Activated CD4-positive, CD25-positive, alpha-beta regulatory T cell treated with anti-CD3 and anti-CD28 coated beads, Interleukin-2, amount 50 U/mL, for 24 hours (primary cell): ENCODE data around the gene FNDC3B.

Source experiments
- ATAC-seq, 2 donors: fragments of 150-1000 bp; cut with Tn5 transposase; one replicate each; pipeline ENCODE4 v1.10.0; 2021; ENCODE audit warnings: mild to moderate bottlenecking in 1 of 2, moderate library complexity in 1 of 2

The FNDC3B gene

DNA sequence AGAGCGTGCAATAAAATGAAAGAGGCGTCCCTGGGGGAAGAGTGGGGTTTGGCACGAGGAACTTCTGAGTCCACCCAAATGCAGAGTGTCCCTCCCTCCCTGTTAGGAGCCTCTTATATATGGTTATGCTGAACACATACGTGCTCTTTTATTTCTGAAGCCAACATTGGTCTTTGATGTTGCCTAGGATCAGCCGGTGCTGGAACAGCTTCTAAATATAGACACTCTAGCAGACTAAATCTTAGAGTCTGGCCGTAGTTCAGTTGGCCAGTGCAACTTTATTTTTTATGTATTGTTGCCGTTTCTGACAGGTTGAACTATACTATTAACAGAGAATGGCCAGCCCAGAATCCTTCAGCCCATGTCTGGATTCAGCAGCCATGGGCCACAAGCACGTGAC, 280.2 kb downstream of the FNDC3B start:
- no peak for ATAC-seq

- no peak for ATAC-seq
Observed at GRCh38 chr3:172320468-172320867, 281.1 kb downstream of the FNDC3B start.

- no peak for ATAC-seq
Observed at GRCh38 chr3:172321035-172321434, 281.7 kb downstream of the FNDC3B start.

DNA sequence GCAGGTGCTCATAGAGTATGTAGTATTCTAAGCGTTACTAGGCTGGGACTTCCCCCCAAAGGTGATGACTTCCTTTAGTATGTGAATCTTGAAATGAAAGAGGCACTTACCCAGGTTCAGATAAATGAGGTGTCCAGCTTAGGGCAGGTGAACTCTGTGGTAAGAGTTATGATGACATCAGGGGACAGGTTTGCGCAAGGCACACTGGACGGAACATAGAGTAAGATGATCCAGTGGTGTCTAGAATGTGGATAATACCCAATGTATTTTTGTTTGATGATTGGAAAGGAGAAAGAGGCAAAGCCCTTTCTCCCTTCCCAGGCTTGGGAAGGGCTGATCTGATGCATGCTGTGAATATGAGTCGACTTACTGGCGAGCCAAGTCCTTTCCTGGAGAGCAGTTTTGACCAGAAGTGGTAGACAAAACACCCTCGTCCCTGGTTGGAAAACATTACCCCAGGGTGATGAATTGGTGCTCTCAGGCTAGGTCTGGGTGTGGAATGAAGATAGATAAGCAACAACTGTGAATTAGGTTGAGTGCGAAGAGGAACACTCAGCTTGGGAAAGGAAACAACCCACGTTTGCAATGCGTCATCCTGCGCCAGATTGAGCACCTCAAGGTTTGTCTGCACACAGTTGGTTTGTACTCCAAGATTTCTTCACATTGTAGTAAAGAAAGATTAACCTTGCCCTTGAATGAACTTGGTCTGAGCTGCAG, 284.7 kb downstream of the FNDC3B start:
- peak in 1 of 2 donors; percentile 45 for ATAC-seq

DNA sequence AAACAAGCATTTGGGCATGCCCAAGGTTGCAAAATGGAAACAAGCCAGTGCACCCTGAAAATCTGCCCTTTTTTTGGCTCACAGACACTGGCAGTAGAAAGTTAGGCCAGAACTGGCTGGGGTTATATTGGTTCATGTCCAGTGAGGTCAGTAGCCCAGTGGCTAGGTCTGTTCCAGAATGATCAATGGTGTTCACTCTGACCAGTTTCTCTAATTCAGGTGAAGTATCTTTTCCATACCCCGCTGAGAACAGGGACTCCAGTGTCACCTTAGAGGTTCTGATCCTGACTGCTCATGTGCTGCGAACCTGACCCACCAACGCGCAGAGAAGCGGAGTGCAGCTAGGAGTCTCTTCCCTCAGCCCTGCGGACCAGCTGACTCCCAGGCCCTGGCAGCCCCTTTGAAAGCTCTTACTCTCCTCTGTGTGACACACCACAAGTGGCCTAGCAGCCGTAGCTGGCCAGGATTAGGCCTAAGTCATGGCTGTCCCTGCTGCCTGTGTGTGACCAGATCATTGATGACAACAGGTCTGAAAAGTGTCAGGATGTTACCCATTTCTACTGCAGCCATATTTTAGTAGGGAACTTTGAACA, 285.3 kb downstream of the FNDC3B start:
- no peak for ATAC-seq

GRCh38 chr3:172325461-172325860, 286.1 kb downstream of the FNDC3B start:
- no peak for ATAC-seq

DNA sequence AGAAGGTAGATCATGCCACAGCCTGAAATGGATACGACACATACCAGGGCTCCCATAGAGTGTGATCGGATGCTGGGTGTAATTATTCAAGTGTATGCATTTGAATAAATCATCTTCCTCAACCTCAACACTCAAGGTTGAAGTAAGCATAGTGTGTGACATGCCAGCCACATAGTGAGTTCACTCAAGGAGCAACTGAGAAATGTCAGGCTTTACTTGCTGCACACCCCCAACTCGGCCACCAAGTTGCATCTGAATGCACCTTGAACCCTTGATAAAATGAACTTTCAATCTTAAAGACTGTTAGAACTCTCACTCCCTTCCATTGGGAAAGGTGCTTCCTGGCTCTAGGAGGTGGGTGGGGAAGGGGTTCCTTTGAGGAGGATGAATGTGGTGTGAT, 287.6 kb downstream of the FNDC3B start:
- no peak for ATAC-seq

GRCh38 chr3:172328282-172328681, 288.9 kb downstream of the FNDC3B start:
- no peak for ATAC-seq

GRCh38 chr3:172329070-172329469, 289.7 kb downstream of the FNDC3B start:
- no peak for ATAC-seq

GRCh38 chr3:172330413-172330812, 291.0 kb downstream of the FNDC3B start:
- ATAC-seq: no peak

GRCh38 chr3:172332256-172333041, 293.1 kb downstream of the FNDC3B start:
- ATAC-seq: peak; percentile 64 to 68

DNA sequence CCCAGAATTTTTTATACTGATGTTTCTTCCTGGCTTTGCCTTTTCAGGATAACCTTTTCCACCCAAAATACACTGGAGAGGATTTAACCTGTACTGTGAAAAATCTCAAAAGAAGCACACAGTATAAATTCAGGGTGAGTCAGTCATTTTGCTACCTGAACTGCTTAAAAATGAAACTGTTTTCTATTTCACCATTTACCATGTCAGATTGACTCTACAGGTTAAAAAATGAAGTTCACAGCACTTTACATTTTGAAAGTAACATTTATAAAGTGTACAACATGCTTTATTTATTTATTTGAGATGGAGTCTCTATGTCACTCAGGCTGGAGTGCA, 293.6 kb downstream of the FNDC3B start:
- ATAC-seq: no peak

DNA sequence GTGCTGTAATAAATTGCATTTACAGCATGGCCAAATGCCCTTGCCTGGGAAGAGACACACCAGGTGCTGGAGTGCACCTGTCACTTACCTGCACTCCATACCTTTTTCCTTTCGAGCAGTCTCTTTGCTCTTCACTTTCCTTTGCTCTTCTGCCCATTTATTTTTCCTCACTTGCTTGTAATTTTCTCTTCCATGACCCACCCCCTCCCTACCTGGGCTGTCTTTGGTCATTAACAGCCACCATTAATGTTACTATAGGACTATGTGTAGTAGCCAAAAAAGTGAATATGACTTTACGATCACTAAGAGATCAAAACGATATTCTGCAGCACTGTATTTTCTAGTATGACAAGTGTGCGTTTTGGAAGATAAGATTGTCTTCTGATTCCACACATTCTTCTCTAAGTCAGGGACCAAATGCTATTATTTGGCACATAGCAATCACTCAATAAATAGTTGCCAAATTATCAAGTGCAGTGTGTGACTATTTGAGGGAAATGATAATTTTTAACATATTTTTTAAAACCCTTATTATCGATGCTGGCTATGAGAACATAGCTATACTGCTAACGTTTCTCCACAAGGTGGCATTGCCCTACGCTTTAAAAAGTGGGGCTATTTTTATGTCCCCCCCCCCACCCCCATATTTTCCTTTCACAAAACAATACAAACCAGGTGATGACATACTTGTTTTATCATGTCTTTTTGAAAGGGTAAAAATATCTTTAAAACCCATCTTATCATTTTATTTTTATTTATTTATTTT, 294.5 kb downstream of the FNDC3B start:
- ATAC-seq: no peak

GRCh38 chr3:172334671-172335207, 295.4 kb downstream of the FNDC3B start:
- ATAC-seq: no peak

DNA sequence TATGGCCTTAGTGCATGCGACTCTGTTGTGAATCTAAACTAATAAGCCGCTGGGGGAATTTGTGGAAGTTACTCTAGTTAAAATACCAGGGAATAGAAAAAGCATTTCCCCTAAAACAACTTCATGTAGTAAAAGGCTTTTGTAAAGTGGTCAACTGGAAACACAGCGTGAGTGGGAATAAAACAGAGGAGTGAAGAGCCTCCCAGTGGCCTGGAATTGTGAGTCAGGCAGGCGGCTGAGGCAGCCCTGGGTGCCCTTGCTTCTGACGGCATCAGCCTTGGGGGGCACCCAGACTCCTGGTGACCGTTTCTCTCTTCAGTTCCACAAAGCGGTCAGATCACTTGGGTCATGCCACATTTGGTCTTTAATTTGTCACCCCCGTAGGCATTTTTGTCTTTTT, 300.5 kb downstream of the FNDC3B start:
- ATAC-seq: no peak

GRCh38 chr3:172340583-172340982, 301.2 kb downstream of the FNDC3B start:
- ATAC-seq: no peak

DNA sequence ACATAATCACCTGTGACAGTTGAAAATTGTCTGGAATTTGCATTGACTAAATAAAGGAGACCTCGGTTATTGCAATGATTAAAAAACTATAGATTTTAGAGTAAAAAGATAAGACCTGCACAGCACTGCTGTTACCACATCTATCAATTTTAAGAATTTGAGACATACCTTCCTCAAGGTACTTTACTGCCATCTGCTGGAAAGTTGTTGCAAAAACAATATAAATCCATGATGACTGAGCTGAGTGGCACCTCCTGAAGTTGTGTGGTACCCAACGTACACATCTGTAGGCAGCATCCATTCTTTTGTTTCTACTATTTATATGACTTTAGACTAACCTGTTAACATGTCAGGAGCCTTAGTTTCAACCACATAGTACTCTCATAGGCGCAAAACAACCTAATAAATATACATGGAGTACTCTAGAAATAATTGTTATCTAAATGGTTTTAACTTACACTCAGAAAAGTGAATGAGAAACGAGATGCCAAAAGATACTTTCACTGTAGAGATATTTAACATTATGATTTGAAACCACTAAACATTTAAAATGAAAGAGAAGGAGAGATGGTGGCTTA, 302.2 kb downstream of the FNDC3B start:
- ATAC-seq: peak; percentile 67 to 69

- ATAC-seq: no peak
Observed at GRCh38 chr3:172342097-172342659, 302.8 kb downstream of the FNDC3B start.

DNA sequence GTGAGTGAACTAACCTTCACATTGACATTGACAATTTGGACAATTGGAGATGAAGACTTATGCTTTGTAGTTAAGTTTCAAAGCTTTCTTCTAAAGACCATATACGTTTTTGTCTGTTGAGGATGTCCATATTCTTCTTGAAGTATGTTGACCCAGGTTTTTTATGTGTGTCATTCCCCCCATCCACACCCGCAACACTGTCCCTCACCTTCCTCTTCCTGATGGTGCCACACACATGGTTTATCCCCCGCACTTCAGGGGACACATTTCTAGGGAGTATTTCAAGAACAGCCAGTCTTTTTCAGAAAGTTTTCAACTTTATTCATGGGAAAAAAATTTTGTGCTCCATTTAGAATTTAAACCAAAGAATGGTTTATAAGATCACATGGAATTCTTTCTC, 303.7 kb downstream of the FNDC3B start:
- ATAC-seq: no peak

GRCh38 chr3:172343979-172344378, 304.6 kb downstream of the FNDC3B start:
- no peak for ATAC-seq

DNA sequence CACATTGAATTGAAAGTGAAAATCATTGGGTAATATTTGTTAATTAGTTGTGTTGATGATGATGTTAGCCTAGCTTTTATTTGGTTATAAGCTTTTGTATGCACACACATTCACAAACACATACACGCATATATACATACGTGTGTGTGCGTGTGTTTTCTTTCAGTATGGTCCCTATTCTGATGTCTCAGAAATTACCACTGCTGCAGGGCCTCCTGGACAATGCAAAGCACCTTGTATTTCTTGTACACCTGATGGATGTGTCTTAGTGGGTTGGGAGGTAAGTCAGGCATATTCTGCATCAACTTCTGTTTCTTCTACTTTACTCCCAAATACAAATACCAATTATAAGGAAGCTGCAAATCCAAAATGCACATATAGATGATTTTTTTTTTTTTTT, 306.8 kb downstream of the FNDC3B start:
- ATAC-seq: no peak
